Adrenal gland (tissue), 5 donors: ENCODE measurements around the gene CPA2.

Experiments
- POLR2A ChIP-seq, 2 donors: fragments of 450-650 bp; IDR thresholded peaks; one replicate each; pipeline ENCODE4 v1.6.1; 2017; ENCODE audit warnings: antibody characterized with exemption in 2 of 2, mild to moderate bottlenecking in 2 of 2, moderate library complexity in 1 of 2
- TF ChIP-seq, protein P1 (sequence below), 6 experiments: fragments of 450-650 bp in 4 of 6; fragments of 200-600 bp in 2 of 6; sonication (generic) in 1 of 6; IDR thresholded peaks; 1 replicate in 5 of 6; 2 replicates in 1 of 6; pipeline versions ENCODE4 v1.5.1 to v1.8.0; 2016 to 2021; ENCODE audit warnings: antibody characterized with exemption in 6 of 6, mild to moderate bottlenecking in 2 of 6, moderate library complexity in 1 of 6
- donor health status: DM: no; HTN: no; CAD: no.

DNA sequence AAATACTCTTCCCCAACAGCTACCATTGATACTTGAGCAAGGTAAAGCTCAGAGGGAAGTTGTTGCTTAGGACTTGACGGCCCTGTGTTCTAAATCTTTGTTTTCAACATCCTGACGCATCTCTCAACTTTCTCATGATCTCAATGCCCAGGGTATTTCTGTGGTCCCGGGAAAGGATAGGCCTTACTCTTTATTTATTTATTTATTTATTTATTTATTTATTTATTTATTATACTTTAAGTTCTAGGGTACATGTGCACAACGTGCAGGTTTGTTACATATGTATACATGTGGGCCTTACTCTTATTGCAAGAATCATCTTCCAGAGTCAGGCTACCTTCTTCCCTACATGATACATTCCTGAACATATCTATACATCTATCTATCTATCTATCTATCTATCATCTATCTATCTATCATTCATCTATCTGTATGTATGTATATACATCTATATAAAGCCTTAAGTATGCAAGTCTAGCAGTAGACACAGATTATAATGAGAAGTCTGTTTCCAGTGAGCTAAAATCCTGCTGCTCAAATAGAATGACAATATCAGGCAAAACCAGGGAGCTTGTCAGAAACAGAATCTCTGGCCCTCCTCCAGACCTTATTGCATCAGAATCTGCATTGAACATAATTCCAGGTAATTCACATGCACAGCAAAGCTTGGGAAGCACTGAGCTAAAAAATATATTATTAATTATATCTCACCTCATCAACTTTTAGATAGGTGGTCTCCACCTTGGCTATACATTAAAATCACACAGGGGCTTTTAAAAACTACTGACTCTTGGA lies 65.8 kb downstream of the CPA2 start:
- TF ChIP-seq POLR2A (IDR thresholded peaks at IDR 0.05) = no peak
- TF ChIP-seq, protein P1, sequence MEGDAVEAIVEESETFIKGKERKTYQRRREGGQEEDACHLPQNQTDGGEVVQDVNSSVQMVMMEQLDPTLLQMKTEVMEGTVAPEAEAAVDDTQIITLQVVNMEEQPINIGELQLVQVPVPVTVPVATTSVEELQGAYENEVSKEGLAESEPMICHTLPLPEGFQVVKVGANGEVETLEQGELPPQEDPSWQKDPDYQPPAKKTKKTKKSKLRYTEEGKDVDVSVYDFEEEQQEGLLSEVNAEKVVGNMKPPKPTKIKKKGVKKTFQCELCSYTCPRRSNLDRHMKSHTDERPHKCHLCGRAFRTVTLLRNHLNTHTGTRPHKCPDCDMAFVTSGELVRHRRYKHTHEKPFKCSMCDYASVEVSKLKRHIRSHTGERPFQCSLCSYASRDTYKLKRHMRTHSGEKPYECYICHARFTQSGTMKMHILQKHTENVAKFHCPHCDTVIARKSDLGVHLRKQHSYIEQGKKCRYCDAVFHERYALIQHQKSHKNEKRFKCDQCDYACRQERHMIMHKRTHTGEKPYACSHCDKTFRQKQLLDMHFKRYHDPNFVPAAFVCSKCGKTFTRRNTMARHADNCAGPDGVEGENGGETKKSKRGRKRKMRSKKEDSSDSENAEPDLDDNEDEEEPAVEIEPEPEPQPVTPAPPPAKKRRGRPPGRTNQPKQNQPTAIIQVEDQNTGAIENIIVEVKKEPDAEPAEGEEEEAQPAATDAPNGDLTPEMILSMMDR (IDR thresholded peaks at IDR 0.05) = no peak
